Activated B cell treated with CpG ODN at 0.5 μM for 24 hours (primary cell): ENCODE data around the gene C5. TPM values are rescaled to one million over a fixed set of nuclear protein-coding genes. Genes with fewer than 3 reads are reported as not detected.

ENCODE experiments used
- ATAC-seq: fragments of 200-7000 bp; cut with Tn5 transposase; one replicate; pipeline ENCODE4 v1.10.0; 2021; ENCODE audit warnings: low read depth, mild to moderate bottlenecking, moderate library complexity
- CTCF ChIA-PET: fragments of 350-600 bp; sonication (Branson Sonifier 250); formaldehyde crosslinking; loops from one replicate; lab custom pipeline; 2021; ENCODE audit warnings: antibody characterized with exemption; lab: Charles Lee
- POLR2A ChIA-PET: fragments of 350-600 bp; sonication (Branson Sonifier 250); formaldehyde crosslinking; loops from one replicate; lab custom pipeline; 2021; ENCODE audit warnings: antibody characterized with exemption; lab: Charles Lee
- DNase-seq: peaks from one replicate; pipeline ENCODE4 v3.0.0; 2022
- H3K27ac Mint-ChIP-seq: one replicate; pipeline ENCODE4 v1.8.0; 2020; ENCODE audit warnings: mixed read lengths
- H3K27me3 Mint-ChIP-seq: one replicate; pipeline ENCODE4 v1.8.0; 2021; ENCODE audit warnings: mixed read lengths
- H3K36me3 Mint-ChIP-seq: one replicate; pipeline ENCODE4 v1.8.0; 2021; ENCODE audit warnings: low read depth, mixed read lengths
- H3K4me1 Mint-ChIP-seq: one replicate; pipeline ENCODE4 v1.8.0; 2021; ENCODE audit warnings: mixed read lengths
- H3K4me3 Mint-ChIP-seq: one replicate; pipeline ENCODE4 v1.8.0; 2020; ENCODE audit warnings: mild to moderate bottlenecking, mixed read lengths
- H3K9me3 Mint-ChIP-seq: one replicate; pipeline ENCODE4 v1.8.0; 2020; ENCODE audit warnings: mixed read lengths
- CTCF ChIP-seq: fragments of 200-600 bp; IDR thresholded peaks from one replicate; pipeline ENCODE4 v1.8.0; 2022; ENCODE audit warnings: antibody characterized with exemption, mild to moderate bottlenecking
- intact Hi-C: fragments of 100-400 bp; cut with micrococcal nuclease; formaldehyde crosslinking; loops from one replicate; pipeline ENCODE4 v1.15.1; 2024
- total RNA-seq: library from RNA; stranded (reverse); gene quantifications from 2 replicates; pipeline ENCODE4 v1.2.3, GENCODE V29; 2022

C5 gene
- total RNA-seq, 1 donor from 2014 or later = 3.5 TPM

DNA sequence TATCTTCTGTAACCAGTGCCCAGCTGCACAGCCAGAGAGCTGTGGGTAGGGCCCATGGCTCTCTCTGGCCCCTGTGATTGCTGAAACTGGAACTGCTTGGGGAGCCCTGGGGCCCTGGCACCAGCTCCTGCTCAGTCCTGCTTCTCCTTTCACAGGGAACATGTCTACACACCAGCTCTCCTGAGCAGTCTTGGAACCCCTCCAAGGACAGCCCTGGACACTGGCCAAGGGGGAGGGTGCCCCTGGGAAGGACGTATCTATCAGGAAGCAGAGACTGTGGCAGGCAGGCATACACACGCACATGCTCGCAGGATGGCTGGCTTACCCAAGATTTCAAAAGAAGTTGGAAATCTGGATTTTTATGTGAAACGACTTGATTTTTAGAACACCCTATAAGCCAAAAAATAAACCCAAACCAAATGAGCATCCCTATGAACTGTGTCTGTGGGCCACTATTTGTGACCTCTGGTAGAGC, 114.7 kb downstream of the C5 start:
- no peaks in the 10 kb centered on the region for H3K36me3 Mint-ChIP-seq
- DNase-seq (no peak), ATAC-seq (no peak)
- peak overlapping the region; percentile 82 for H3K27ac Mint-ChIP-seq
- H3K4me3 Mint-ChIP-seq = peak overlapping the region; percentile 71
- no peaks in the 10 kb centered on the region for H3K9me3 Mint-ChIP-seq
- intact Hi-C loops = no loop called here
- H3K4me1 Mint-ChIP-seq = peaks cover 69% of the 10 kb centered on the region
- ChIA-PET POLR2A (interaction anchor here (0.6 to 5.7 kb wide), 18 partner anchors 9 to 142 kb away, joined by 3 to 120 read pairs (median 6); partner anchors contain the start of genes FBXW2, PHF19, PSMD5 and TRAF1), CTCF (interaction anchor here (0.6 to 2.6 kb wide), 14 partner anchors 12 to 315 kb away, joined by 3 to 26 read pairs (median 4); partner anchors contain the start of gene FBXW2)
- no peaks in the 10 kb centered on the region for H3K27me3 Mint-ChIP-seq
- no peak for TF ChIP-seq CTCF

DNA sequence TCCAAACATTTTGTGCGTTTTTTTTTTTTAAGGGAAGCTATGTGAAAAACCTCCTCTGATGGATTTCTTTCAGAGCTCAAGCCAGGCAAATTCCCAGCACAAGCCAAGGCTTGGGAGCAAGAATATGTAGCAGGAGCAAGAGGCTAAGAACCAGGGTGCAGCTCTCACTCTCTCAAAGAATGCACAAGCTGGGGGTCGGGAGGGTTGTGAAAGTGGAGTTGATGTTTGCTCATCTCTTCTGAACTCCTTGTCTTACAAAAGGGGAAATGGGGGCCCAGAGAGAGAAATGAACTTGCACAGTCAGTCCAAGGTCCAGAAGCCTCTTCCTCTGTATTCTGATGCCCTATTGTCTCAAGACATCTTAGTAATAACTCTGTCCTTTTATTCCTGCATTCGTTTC, 115.8 kb downstream of the C5 start:
- intact Hi-C loops = loop anchor here (5.0 kb wide), 2 partner anchors 222 to 268 kb away; partner anchors contain the start of genes MEGF9 and RAB14
- no peak for TF ChIP-seq CTCF
- Mint-ChIP-seq H3K36me3 (no peaks in the 10 kb centered on the region), H3K27ac (peak overlapping the region; percentile 100), H3K9me3 (no peaks in the 10 kb centered on the region), H3K27me3 (no peaks in the 10 kb centered on the region), H3K4me3 (peak overlapping the region; percentile 20), H3K4me1 (peaks cover 79% of the 10 kb centered on the region)
- DNase-seq (no peak), ATAC-seq (no peak)
- ChIA-PET CTCF (interaction anchor here (0.7 to 2.1 kb wide), 4 partner anchors 9 to 141 kb away, joined by 3 to 8 read pairs (median 4); partner anchors contain the start of gene FBXW2), POLR2A (interaction anchor here (0.8 to 6.3 kb wide), 9 partner anchors 9 to 141 kb away, joined by 3 to 120 read pairs (median 6); partner anchors contain the start of genes FBXW2 and TRAF1)

DNA sequence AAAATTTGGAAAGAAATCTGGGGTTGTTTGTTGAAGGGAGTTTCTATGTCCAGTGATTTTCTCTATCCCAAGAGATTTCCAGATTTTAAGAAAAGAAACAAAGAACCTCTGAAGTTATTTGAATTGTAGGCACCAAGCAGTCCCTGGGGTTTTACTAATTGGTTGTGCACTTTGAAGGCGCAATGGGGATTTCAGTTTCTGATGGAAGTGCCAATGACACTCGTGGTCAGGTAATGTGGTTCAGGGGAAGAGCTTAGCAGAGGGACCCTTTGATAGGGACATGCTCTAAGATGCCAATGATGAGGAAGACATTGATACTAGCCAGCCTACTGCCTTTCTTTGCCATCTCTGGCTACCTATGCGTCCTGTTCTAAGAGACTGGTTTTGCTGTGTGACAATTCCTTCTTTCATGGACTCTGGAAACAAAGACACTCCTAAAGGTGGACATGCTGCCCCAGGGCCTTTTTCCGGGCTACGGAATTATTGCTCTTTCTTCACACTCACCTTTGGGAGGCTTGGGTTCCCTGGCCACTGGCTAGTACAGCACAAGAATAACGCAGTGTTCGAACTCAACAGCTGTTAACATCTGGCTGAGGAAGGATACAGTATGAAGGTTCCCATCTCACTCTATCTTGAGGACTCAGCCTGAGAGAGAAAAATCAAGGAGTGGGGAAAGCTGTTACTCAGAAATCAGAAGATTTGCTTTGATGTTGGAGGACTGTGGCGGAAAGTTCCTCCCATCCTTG, 116.6 kb downstream of the C5 start:
- no peak for ATAC-seq
- Mint-ChIP-seq H3K27ac (peak overlapping the region; percentile 100), H3K9me3 (no peaks in the 10 kb centered on the region), H3K4me3 (peak overlapping the region; percentile 66), H3K36me3 (no peaks in the 10 kb centered on the region), H3K27me3 (no peaks in the 10 kb centered on the region), H3K4me1 (peaks cover 81% of the 10 kb centered on the region)
- ChIA-PET POLR2A (interaction anchor here (1.0 to 6.3 kb wide), 9 partner anchors 10 to 140 kb away, joined by 3 to 120 read pairs (median 7); partner anchors contain the start of genes FBXW2 and TRAF1), CTCF (interaction anchor here (0.7 to 1.6 kb wide), 4 partner anchors 8 to 140 kb away, joined by 3 to 5 read pairs (median 4); partner anchors contain the start of gene FBXW2)
- intact Hi-C loops = loop anchor here (5.0 kb wide), 2 partner anchors 221 to 269 kb away; partner anchors contain the start of genes MEGF9 and RAB14
- DNase-seq = no peak
- TF ChIP-seq CTCF = no peak

DNA sequence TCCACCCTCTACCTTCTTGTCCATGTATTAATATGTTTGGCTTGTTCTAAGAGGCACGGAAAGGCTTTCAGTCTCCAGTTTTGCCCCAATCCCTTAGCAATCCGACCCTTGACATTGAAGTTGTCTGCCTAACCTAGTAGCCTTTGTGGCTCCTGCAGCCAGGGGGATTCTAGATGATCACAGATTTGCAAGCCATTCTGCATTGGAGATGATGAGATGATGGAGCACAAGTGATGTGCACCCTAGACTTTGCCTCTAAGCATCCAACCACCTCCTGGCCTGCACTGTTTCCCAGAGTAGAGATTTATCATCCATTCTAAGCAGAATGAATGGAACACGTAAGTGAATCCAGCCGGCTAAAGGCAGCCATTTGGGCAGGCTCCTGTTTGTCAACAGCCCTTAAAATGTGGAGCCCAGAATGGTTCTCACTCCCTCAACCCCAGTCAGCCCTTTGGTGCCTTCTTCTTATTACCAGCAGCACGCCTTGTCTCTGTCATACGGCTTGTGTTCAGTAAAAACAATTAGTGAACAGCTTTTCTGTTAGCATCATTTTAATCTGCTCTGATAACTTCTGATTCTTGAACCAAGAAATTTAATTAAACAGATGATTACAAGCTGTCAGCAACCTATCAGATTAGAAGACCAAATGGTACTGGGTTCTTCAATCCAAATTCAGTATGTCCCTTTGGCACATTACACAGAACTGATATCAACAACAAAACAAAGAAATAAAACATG, 117.8 kb downstream of the C5 start:
- H3K4me3 Mint-ChIP-seq = peak overlapping the region; percentile 76
- H3K27ac Mint-ChIP-seq = peak overlapping the region; percentile 100
- no peak for TF ChIP-seq CTCF
- intact Hi-C loops = loop anchor here (5.0 kb wide), 2 partner anchors 220 to 270 kb away; partner anchors contain the start of genes MEGF9 and RAB14
- ChIA-PET CTCF (interaction anchor here (0.7 to 1.5 kb wide), 6 partner anchors 12 to 176 kb away, joined by 3 to 6 read pairs (median 4); partner anchors contain the start of gene FBXW2), POLR2A (interaction anchor here (0.5 to 6.3 kb wide), 24 partner anchors 7 to 1011 kb away, joined by 3 to 114 read pairs (median 8); partner anchors contain the start of genes FBXW2 and PHF19)
- no peaks in the 10 kb centered on the region for H3K36me3 Mint-ChIP-seq
- H3K9me3 Mint-ChIP-seq = no peaks in the 10 kb centered on the region
- ATAC-seq = no peak
- H3K4me1 Mint-ChIP-seq = peaks cover 91% of the 10 kb centered on the region
- no peak for DNase-seq
- no peaks in the 10 kb centered on the region for H3K27me3 Mint-ChIP-seq
